Activated naive CD8-positive, alpha-beta T cell treated with anti-CD3 and anti-CD28 coated beads for 36 hours (primary cell): ENCODE data around the gene ARPC5L. TPM values are rescaled to one million over a fixed set of nuclear protein-coding genes. Genes with fewer than 3 reads are reported as not detected.
A peak's percentile ranks its signal among the peaks of the same experiment; 100 is the strongest.
"Not testable (repeated sequence)": the region's sequence is repeated elsewhere in the genome, so short reads cannot be mapped to it uniquely, and the experiment has no call there.

Source experiments
- DNase-seq: peaks from one replicate; pipeline ENCODE4 v3.0.0; 2021
- H3K27ac Mint-ChIP-seq: one replicate; pipeline ENCODE4 v1.8.0; 2022; ENCODE audit warnings: mild to moderate bottlenecking, moderate library complexity, mixed read lengths
- H3K27me3 Mint-ChIP-seq: one replicate; pipeline ENCODE4 v1.8.0; 2022; ENCODE audit warnings: mild to moderate bottlenecking, mixed read lengths
- H3K36me3 Mint-ChIP-seq: one replicate; pipeline ENCODE4 v1.8.0; 2021; ENCODE audit warnings: mild to moderate bottlenecking, mixed read lengths
- H3K4me1 Mint-ChIP-seq: one replicate; pipeline ENCODE4 v1.8.0; 2021; ENCODE audit warnings: mixed read lengths
- H3K4me3 Mint-ChIP-seq: one replicate; pipeline ENCODE4 v1.8.0; 2022; ENCODE audit warnings: mild to moderate bottlenecking, moderate library complexity, mixed read lengths
- H3K9me3 Mint-ChIP-seq: one replicate; pipeline ENCODE4 v1.8.0; 2022; ENCODE audit warnings: mixed read lengths
- total RNA-seq, 2 experiments: library from RNA; stranded (reverse); gene quantifications; one replicate each; pipeline ENCODE4 v1.2.3, GENCODE V29; 2021

ARPC5L gene
- total RNA-seq, 2 experiments from 2014 or later, result 102 to 104 TPM

DNA sequence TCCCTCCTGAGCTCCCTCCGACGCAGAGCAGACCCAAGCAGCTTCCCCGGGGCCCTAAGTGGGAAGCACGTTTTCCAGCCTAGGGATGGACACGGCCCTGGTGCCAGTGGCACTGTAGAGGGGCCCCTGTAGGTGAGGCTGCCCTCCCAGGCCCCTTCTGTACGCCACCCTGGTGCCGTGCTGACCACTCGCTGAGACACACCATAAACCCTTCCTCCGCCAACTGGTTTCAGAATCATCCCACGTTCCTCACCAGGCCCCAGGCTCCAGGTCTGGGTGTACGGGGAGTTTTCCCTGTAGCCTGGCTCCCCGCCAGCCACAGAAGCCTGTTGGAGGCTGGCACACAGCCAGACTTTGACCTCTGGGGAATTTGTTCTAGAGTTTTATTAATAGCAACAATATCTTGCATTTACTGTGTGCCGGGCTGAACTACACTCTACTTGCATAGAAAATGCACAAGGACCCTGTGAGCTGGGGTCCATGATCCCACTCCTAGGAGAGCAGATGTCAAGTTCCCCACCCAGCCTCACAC lies 26.8 kb upstream of the ARPC5L start:
- Mint-ChIP-seq H3K4me3 (no peak overlapping the region), H3K9me3 (no peaks in the 10 kb centered on the region), H3K4me1 (no peaks in the 10 kb centered on the region), H3K27ac (no peak overlapping the region), H3K27me3 (peaks cover 40% of the 10 kb centered on the region), H3K36me3 (no peaks in the 10 kb centered on the region)
- DNase-seq, result no peak

DNA sequence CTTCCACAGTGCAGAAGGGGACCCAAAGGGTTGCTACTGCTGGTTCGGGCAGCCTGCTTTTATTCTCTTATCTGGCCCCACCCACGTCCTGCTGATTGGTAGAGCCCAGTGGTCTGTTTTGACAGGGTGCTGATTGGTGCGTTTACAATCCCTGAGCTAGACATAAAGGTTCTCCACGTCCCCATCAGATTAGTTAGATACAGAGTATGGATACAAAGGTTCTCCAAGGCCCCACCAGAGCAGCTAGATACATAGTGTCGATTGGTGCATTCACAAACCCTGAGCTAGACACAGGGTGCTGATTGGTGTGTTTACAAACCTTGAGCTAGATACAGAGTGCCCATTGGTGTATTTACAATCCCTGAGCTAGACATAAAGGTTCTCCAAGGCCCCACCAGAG lies 23.8 kb upstream of the ARPC5L start:
- peaks cover 44% of the 10 kb centered on the region for H3K27me3 Mint-ChIP-seq
- not testable (repeated sequence) for H3K4me3 Mint-ChIP-seq, H3K36me3 Mint-ChIP-seq

DNA sequence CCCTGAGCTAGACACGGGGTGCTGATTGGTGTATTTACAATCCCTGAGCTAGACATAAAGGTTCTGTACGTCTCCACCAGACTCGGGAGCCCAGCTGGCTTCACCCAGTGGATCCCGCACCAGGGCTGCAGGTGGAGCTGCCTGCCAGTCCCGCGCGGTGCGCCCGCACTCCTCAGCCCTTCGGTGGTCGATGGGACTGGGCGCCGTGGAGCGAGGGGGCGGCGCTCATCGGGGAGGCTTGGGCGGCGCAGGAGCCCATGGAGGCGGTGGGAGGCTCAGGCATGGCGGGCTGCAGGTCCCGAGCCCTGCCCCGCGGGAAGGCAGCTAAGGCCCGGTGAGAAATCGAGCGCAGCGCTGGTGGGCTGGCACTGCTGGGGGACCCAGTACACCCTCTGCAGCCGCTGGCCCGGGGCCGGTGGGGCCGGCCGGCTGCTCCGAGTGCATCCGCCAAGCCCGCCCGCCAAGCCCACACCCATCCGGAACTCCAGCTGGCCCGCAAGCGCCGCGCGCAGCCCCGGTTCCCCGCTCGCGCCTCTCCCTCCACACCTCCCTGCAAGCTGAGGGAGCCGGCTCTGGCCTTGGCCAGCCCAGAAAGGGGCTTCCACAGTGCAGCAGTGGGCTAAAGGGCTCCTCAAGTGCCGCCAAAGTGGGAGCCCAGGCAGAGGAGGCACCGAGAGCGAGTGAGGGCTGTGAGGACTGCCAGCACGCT lies 23.2 kb upstream of the ARPC5L start:
- H3K4me3 Mint-ChIP-seq, DNase-seq, H3K36me3 Mint-ChIP-seq, H3K27ac Mint-ChIP-seq, H3K4me1 Mint-ChIP-seq, H3K9me3 Mint-ChIP-seq: not testable (repeated sequence)
- peaks cover 44% of the 10 kb centered on the region for H3K27me3 Mint-ChIP-seq

More for the DNA sequence above, 23.8 kb upstream of the ARPC5L start:
- H3K9me3 Mint-ChIP-seq, H3K4me1 Mint-ChIP-seq, H3K27ac Mint-ChIP-seq, DNase-seq: not testable (repeated sequence)

DNA sequence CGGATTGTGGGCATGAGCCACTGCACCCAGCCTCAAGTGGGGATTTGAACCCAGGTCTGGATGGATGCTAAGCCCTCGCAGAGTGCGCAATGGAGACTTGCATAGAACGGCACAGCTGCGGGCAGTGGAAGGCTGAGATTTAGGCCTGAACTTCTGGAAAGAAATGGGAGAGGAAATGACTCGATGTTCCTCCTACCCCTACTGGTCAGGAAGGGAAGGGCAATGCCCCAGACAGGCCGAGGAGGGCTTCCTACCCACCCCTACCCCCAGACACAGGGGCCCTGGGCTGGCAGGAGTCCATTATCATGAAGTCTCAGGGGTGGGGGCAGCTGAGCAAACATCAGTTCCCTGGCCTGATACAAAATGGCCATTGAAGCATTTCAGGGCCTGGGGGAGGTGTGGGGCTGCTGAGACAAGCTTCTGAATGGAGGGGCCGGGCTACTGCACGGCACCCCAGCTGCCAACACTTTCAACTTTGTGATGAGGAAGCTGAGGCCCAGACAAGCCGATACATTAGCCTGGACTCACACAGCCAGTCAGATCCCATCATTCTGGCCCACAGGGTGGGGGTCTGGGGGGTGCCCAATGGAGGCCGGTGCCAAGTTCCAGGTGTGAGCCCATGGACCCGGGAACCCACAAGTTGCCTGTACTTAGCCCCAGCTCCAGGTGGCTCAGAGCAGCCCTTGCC lies 22.2 kb upstream of the ARPC5L start:
- Mint-ChIP-seq H3K27me3 (peaks cover 40% of the 10 kb centered on the region), H3K4me1 (no peaks in the 10 kb centered on the region), H3K9me3 (no peaks in the 10 kb centered on the region), H3K36me3 (no peaks in the 10 kb centered on the region), H3K27ac (no peak overlapping the region), H3K4me3 (no peak overlapping the region)
- no peak for DNase-seq

DNA sequence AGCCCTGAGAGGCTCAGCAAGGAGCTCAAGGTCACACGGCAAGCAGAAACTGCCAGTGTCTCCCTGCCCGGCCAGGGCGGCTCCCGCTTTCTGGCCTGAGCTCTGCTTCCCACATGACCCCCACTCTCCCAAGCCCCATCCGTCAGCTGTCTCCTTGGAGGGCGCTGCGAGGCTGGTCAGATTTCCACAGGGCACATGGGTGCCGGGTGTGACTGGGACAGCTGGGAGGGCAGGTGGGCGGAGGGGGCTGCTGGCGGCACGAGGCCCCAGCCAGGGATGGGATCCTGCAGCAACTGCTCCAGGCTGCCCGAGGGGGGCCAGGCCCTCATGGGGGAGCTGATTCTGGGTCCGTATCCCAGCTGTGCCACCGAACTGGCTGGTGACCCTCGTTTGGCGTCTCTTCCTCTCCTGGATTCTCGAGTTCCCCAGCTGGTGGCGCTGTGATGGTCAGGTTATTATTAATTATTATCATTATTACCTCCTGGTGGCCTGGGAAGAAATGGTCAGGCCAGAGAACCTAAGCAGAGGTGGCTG lies 21.6 kb upstream of the ARPC5L start:
- H3K9me3 Mint-ChIP-seq, result no peaks in the 10 kb centered on the region
- H3K36me3 Mint-ChIP-seq, result no peaks in the 10 kb centered on the region
- H3K4me1 Mint-ChIP-seq, result no peaks in the 10 kb centered on the region
- no peak overlapping the region for H3K27ac Mint-ChIP-seq
- peaks cover 39% of the 10 kb centered on the region for H3K27me3 Mint-ChIP-seq
- no peak overlapping the region for H3K4me3 Mint-ChIP-seq
- no peak for DNase-seq

GRCh38 chr9:124841075-124841821 lies 20.7 kb upstream of the ARPC5L start:
- Mint-ChIP-seq H3K9me3 (no peaks in the 10 kb centered on the region), H3K4me1 (no peaks in the 10 kb centered on the region), H3K27me3 (peaks cover 33% of the 10 kb centered on the region), H3K4me3 (no peak overlapping the region), H3K27ac (no peak overlapping the region), H3K36me3 (no peaks in the 10 kb centered on the region)
- DNase-seq, result no peak

DNA sequence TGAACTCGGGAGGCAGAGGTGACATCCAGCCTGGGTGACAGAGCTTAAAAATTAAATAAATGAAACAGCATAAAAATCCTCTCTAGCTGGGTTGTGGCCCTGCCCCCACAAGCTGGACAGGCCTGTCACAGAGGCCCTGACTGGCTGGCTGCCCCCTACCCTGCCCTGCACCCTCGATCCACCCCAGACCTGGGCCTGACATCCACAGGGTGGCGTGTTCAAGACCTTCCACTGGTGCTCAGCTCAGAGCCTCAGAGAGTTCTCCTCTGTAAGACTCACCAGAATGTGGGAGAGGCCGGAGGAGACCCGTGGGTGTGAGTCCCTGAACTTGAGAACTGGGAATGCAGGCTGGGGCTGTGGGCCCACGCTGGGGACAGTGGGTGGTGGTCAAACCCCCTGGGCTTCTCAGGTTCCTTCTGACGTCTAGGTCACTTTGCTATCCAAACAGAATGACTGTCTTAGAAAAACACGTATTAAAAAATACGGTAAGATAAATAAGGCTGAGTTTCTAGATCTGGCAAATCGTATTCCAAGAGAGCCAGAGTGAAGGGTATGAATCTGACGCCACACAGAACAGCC lies 18.4 kb upstream of the ARPC5L start:
- H3K4me3 Mint-ChIP-seq, result no peak overlapping the region
- no peaks in the 10 kb centered on the region for H3K36me3 Mint-ChIP-seq
- H3K4me1 Mint-ChIP-seq, result no peaks in the 10 kb centered on the region
- peaks cover 24% of the 10 kb centered on the region for H3K27me3 Mint-ChIP-seq
- DNase-seq, result no peak
- no peak overlapping the region for H3K27ac Mint-ChIP-seq
- no peaks in the 10 kb centered on the region for H3K9me3 Mint-ChIP-seq

DNA sequence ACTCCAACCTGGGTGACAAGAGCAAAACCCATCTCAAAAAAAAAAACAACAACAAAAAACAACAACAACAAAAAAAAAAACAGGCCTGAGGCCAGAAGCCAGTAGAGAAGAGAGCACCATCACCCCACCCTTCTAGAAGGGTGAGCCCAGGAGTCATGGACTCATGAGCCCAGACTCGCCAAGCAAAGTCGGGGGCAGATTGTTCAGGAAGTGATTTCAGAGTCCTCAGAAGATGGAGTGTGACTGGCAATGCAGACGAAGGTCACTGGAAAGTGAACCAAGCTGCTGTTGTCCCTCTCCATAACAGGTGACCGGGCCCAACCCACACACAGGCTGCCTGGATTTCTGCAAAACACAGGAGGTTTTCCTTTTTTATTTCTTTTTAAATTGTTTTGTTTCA lies 17.6 kb upstream of the ARPC5L start:
- Mint-ChIP-seq H3K4me3 (no peak overlapping the region), H3K27ac (no peak overlapping the region), H3K27me3 (peaks cover 26% of the 10 kb centered on the region), H3K4me1 (no peaks in the 10 kb centered on the region), H3K36me3 (no peaks in the 10 kb centered on the region), H3K9me3 (no peaks in the 10 kb centered on the region)
- no peak for DNase-seq

GRCh38 chr9:124846467-124846866 lies 15.5 kb upstream of the ARPC5L start:
- H3K27me3 Mint-ChIP-seq, result peaks cover 23% of the 10 kb centered on the region
- not testable (repeated sequence) for H3K36me3 Mint-ChIP-seq, DNase-seq, H3K4me3 Mint-ChIP-seq, H3K9me3 Mint-ChIP-seq, H3K27ac Mint-ChIP-seq, H3K4me1 Mint-ChIP-seq

DNA sequence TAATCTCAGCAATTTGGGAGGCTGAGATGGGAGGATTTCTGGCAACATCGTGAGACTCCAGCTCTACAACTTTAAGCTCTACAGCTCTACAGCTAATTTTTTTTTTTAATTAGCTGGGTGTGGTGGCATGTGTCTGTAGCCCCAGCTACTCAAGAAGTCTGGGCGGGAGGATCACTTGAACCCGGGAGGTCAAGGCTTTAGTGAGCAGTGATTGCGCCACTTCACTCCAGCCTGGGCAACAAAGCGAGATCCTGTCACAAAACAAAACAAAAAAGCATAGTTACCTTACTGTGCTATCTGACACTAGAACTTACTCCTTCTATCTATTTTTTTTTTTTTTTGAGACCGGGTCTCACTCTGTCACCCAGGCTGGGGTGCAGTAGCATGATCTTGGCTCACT lies 15.0 kb upstream of the ARPC5L start:
- H3K27ac Mint-ChIP-seq, result no peak overlapping the region

DNA sequence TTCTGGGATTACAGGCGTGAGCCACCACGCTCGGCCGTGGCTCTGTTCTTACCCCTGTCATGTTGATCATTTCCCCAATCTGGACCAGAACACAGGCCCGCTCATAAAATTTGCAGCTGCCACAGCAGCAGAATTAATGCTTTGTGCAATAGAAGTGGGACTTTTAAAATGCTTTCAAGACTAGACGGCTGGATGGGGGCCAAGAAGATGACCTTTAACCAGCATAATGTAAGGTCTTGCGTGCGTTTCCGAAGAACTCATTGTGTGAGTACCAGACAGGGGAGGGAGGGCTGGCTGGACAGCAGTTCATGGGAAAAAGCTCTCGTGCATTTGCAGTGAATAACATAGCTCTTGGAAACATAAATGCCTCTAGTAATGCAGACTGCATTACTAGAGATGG lies 12.1 kb upstream of the ARPC5L start:
- H3K9me3 Mint-ChIP-seq, result no peaks in the 10 kb centered on the region
- no peak for DNase-seq
- H3K36me3 Mint-ChIP-seq, result no peaks in the 10 kb centered on the region
- H3K27me3 Mint-ChIP-seq, result peaks cover 24% of the 10 kb centered on the region
- H3K27ac Mint-ChIP-seq, result no peak overlapping the region
- H3K4me3 Mint-ChIP-seq, result no peak overlapping the region
- H3K4me1 Mint-ChIP-seq, result peaks cover 6% of the 10 kb centered on the region

More for the DNA sequence above, 15.0 kb upstream of the ARPC5L start:
- Mint-ChIP-seq H3K36me3 (no peaks in the 10 kb centered on the region), H3K4me1 (no peaks in the 10 kb centered on the region), H3K4me3 (no peak overlapping the region), H3K27me3 (peaks cover 24% of the 10 kb centered on the region), H3K9me3 (no peaks in the 10 kb centered on the region)
- no peak for DNase-seq

DNA sequence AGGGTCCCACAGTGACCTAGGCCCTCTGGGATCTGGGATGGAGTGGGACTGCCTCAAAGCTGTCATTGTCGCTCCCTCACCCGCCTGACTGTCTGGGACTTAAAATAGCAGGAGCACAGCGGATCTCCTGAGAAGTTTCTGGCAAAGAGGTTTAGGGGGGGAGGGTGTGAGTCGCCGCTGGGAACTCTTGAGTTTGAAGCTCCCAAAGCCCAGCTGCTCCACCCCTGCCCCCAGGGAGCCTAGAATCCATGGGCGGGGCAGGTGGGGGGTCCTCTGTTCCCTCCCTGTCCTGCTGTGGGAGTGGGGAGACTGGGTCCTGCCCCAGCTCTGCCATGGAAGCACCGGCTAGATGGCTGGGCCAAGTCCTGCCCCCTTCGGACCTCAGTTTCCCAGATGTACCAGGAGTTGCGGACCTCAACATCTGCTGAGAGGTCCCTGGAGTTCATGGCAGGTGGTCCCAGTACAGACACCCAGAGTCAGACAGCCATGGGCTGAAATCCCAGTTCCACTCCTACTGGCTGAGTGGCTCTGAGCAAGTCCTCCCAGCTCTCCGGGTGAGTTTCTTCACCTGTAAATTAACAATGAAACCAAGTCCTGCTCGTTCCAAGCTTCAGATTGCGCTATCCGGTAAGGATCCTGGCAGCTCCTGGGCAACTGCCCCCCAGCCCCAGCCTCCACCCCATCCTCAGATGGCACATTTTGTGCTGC lies 9.7 kb upstream of the ARPC5L start:
- no peak for DNase-seq
- peaks cover 20% of the 10 kb centered on the region for H3K27me3 Mint-ChIP-seq
- no peaks in the 10 kb centered on the region for H3K9me3 Mint-ChIP-seq
- no peak overlapping the region for H3K4me3 Mint-ChIP-seq
- H3K36me3 Mint-ChIP-seq, result peaks cover 6% of the 10 kb centered on the region
- no peak overlapping the region for H3K27ac Mint-ChIP-seq
- H3K4me1 Mint-ChIP-seq, result peaks cover 10% of the 10 kb centered on the region

- H3K9me3 Mint-ChIP-seq, result no peaks in the 10 kb centered on the region
- peak within 1 kb of the TSS; percentile 71 for H3K4me3 Mint-ChIP-seq
Observed at GRCh38 chr9:124852829-124853531, 8.9 kb upstream of the ARPC5L start, which contains the start of gene WDR38. Gene WDR38 (plus strand): TSS chr9:124853460. CDS start chr9:124853532, 72 bp downstream.

More at GRCh38 chr9:124852829-124853531, 8.9 kb upstream of the ARPC5L start, which contains the start of gene WDR38:
- H3K27ac Mint-ChIP-seq, result no peak within 1 kb of the TSS
- H3K36me3 Mint-ChIP-seq, result peaks cover 13% of the 10 kb centered on the region
- DNase-seq, result peak; percentile 86
- peaks cover 16% of the 10 kb centered on the region for H3K4me1 Mint-ChIP-seq
- peaks cover 16% of the 10 kb centered on the region for H3K27me3 Mint-ChIP-seq
